ENCODE measurements around the gene ZCCHC14.

DNA sequence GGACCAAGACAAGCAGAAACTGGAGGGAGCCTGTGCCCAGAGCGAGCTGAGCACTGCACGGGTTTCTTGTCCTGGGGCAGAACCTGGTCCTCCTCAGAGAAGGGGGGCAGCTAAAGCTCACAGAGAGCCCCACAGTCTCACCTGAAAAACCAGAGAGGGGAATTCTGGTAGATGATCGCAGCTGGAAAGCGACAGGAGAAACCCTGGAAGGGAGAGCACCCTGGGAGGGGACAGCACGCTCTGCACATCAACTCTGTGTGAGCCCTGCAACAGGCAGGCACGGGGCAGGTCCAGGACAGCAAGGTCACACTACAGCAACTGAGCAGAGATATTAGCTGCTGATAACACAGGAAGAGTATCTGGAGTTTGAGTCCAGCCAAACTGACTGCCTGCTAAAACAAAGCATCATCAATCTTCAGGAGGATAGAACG lies 18.2 kb downstream of the ZCCHC14 start:
- TF ChIP-seq, protein P1, sequence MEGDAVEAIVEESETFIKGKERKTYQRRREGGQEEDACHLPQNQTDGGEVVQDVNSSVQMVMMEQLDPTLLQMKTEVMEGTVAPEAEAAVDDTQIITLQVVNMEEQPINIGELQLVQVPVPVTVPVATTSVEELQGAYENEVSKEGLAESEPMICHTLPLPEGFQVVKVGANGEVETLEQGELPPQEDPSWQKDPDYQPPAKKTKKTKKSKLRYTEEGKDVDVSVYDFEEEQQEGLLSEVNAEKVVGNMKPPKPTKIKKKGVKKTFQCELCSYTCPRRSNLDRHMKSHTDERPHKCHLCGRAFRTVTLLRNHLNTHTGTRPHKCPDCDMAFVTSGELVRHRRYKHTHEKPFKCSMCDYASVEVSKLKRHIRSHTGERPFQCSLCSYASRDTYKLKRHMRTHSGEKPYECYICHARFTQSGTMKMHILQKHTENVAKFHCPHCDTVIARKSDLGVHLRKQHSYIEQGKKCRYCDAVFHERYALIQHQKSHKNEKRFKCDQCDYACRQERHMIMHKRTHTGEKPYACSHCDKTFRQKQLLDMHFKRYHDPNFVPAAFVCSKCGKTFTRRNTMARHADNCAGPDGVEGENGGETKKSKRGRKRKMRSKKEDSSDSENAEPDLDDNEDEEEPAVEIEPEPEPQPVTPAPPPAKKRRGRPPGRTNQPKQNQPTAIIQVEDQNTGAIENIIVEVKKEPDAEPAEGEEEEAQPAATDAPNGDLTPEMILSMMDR (IDR thresholded peaks at IDR 0.05; ENCODE audit: insufficient read depth, low read depth, low read length) = no peak
- no peak for TF ChIP-seq EZH2 (IDR thresholded peaks at IDR 0.05; ENCODE audit: insufficient read depth, low read length)
